ENCODE measurements around the gene KRT31.

The KRT31 gene
- 0 reads per million in 3 donors for total RNA-seq

DNA sequence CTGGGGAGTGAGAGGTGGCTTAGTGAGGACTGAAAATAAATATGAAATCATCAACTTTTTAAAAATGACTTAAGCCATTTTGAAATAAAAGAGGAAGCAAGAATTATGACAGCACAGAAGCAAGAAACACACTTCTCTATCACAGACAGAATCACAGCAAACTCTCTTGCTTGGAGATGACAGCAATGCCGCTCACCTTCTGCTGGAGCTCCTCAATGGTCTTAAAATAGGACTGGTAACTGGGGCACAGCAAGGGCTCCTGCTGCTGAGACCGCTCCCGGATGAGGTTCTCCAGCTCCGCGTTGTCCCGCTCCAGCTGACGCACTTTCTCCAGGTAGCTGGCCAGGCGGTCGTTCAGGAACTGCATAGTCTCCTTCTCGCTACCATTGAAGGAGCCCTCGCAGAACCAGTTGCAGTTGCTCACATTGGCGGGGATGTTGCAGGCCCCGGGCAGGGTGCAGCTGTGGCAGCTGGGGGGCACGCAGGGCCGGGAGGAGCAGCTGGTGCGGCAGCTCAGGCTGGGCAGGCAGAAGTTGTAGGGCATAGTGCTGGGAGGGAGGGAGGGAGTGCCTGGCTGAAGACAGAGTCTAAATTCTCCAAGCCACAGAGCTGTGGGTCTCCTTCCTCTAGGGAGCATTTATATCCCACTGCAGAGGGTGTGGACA, at the start of gene KRT31:
KRT31 (minus strand) TSS at position 613 of the 665 bp plus-strand sequence; CDS start at position 544, 69 bp downstream.
- H3K36me3 ChIP-seq (ENCODE audit: control insufficient read depth, insufficient read depth, low read length), result no peaks in the 10 kb centered on the region
- H3K4me1 ChIP-seq (ENCODE audit: control insufficient read depth, insufficient read depth, low read length, poor library complexity, severe bottlenecking), result peaks cover 2% of the 10 kb centered on the region
- H3K27ac ChIP-seq (ENCODE audit: insufficient read depth, low read length, poor library complexity, severe bottlenecking), result no peak within 1 kb of the TSS
- no peak for DNase-seq
- H3K27me3 ChIP-seq (replicated peaks; ENCODE audit: control insufficient read depth, insufficient read depth, low read length, poor library complexity, severe bottlenecking), result no peaks in the 10 kb centered on the region
- no peak within 1 kb of the TSS for H3K4me3 ChIP-seq (ENCODE audit: insufficient read depth, low read depth, low read length, poor library complexity, severe bottlenecking)
- H3K9me3 ChIP-seq (ENCODE audit: control insufficient read depth, low read length), result no peaks in the 10 kb centered on the region

- no peaks in the 10 kb centered on the region for H3K9me3 ChIP-seq (ENCODE audit: control insufficient read depth, low read length)
- H3K4me3 ChIP-seq (ENCODE audit: insufficient read depth, low read depth, low read length, poor library complexity, severe bottlenecking), result no peak overlapping the region
- no peak overlapping the region for H3K27ac ChIP-seq (ENCODE audit: insufficient read depth, low read length, poor library complexity, severe bottlenecking)
- no peaks in the 10 kb centered on the region for H3K36me3 ChIP-seq (ENCODE audit: control insufficient read depth, insufficient read depth, low read length)
- no peaks in the 10 kb centered on the region for H3K4me1 ChIP-seq (ENCODE audit: control insufficient read depth, insufficient read depth, low read length, poor library complexity, severe bottlenecking)
- no peak for DNase-seq
- H3K27me3 ChIP-seq (replicated peaks; ENCODE audit: control insufficient read depth, insufficient read depth, low read length, poor library complexity, severe bottlenecking), result no peaks in the 10 kb centered on the region
Measured at GRCh38 chr17:41446806-41447205, 49.4 kb upstream of the KRT31 start.

DNA sequence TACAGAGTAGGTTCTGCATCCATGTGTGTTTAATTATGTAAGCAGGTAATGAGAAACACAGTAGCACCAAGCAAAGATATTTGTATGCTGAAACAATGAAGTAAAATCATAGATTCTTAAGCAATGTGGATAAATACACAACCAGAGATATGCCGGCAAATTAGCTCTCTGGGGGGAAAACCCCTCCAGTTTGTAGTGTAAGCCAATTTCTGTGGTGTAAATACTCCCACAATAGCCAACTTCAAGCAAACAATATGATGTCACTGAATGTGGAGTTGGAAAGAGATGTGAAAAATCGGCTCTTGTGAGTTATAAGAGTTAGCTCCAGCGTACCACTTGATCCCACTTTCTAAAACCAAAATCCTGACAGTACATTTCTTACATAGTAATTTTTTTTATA, 47.2 kb upstream of the KRT31 start:
- H3K4me1 ChIP-seq (ENCODE audit: control insufficient read depth, insufficient read depth, low read length, poor library complexity, severe bottlenecking), result no peaks in the 10 kb centered on the region
- no peak overlapping the region for H3K27ac ChIP-seq (ENCODE audit: insufficient read depth, low read length, poor library complexity, severe bottlenecking)
- H3K27me3 ChIP-seq (replicated peaks; ENCODE audit: control insufficient read depth, insufficient read depth, low read length, poor library complexity, severe bottlenecking), result no peaks in the 10 kb centered on the region
- H3K9me3 ChIP-seq (ENCODE audit: control insufficient read depth, low read length), result no peaks in the 10 kb centered on the region
- H3K36me3 ChIP-seq (ENCODE audit: control insufficient read depth, insufficient read depth, low read length), result no peaks in the 10 kb centered on the region
- no peak overlapping the region for H3K4me3 ChIP-seq (ENCODE audit: insufficient read depth, low read depth, low read length, poor library complexity, severe bottlenecking)
- no peak for DNase-seq

GRCh38 chr17:41444186-41444585, 46.8 kb upstream of the KRT31 start:
- Histone ChIP-seq H3K9me3 (ENCODE audit: control insufficient read depth, low read length) (no peaks in the 10 kb centered on the region), H3K27me3 (replicated peaks; ENCODE audit: control insufficient read depth, insufficient read depth, low read length, poor library complexity, severe bottlenecking) (no peaks in the 10 kb centered on the region), H3K27ac (ENCODE audit: insufficient read depth, low read length, poor library complexity, severe bottlenecking) (no peak overlapping the region), H3K4me3 (ENCODE audit: insufficient read depth, low read depth, low read length, poor library complexity, severe bottlenecking) (no peak overlapping the region), H3K4me1 (ENCODE audit: control insufficient read depth, insufficient read depth, low read length, poor library complexity, severe bottlenecking) (no peaks in the 10 kb centered on the region), H3K36me3 (ENCODE audit: control insufficient read depth, insufficient read depth, low read length) (no peaks in the 10 kb centered on the region)
- no peak for DNase-seq

DNA sequence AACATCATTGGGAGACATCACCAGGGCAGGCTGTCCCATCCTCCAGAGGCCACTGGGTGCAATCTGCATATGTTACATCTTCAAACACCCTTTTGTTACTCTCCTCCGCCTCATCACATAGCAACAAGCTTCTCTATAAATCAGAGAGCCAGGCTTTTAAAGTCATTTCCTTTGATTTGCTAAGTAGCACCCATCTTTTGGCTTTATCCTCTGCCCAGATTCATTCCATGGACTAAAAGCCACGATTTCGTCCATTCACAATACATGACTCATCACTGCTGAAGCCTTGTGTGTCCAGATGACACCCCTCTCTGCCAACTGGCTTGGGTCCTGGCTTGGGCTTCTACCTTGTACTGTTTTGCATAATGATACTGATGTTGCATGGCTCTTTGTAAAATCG, 45.3 kb upstream of the KRT31 start:
- no peak for DNase-seq
- H3K27ac ChIP-seq (ENCODE audit: insufficient read depth, low read length, poor library complexity, severe bottlenecking), result no peak overlapping the region
- H3K36me3 ChIP-seq (ENCODE audit: control insufficient read depth, insufficient read depth, low read length), result no peaks in the 10 kb centered on the region
- no peaks in the 10 kb centered on the region for H3K4me1 ChIP-seq (ENCODE audit: control insufficient read depth, insufficient read depth, low read length, poor library complexity, severe bottlenecking)
- H3K27me3 ChIP-seq (replicated peaks; ENCODE audit: control insufficient read depth, insufficient read depth, low read length, poor library complexity, severe bottlenecking), result no peaks in the 10 kb centered on the region
- no peak overlapping the region for H3K4me3 ChIP-seq (ENCODE audit: insufficient read depth, low read depth, low read length, poor library complexity, severe bottlenecking)
- no peaks in the 10 kb centered on the region for H3K9me3 ChIP-seq (ENCODE audit: control insufficient read depth, low read length)

DNA sequence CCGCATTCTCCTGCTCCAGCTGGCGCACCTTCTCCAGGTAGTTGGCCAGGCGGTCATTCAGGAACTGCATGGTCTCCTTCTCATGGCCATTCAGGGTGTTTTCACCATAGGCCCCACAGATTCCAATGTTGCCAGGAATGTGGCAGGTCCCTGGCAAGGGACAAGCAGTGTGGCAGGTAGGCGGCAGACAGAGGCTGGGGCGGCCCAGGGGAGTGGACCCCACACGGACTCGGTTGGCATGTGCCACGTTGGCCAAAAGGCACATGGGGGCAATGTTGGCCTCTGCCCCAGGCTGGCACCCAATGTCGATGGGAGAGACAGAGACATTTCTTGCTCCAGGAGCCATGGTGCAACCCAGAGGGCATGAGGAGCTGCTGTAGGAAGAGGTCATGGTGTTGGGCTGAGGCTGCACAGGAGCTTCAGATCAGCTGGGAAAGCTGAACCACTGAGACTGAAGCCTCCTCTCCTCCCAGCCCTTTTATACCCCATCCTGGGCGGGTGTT, 43.2 kb upstream of the KRT31 start, which contains the start of gene KRT38:
KRT38 (minus strand) TSS at position 453 of the 503 bp plus-strand sequence; CDS start at position 391, 62 bp downstream.
- Histone ChIP-seq H3K4me3 (ENCODE audit: insufficient read depth, low read depth, low read length, poor library complexity, severe bottlenecking) (no peak within 1 kb of the TSS), H3K27ac (ENCODE audit: insufficient read depth, low read length, poor library complexity, severe bottlenecking) (no peak within 1 kb of the TSS), H3K4me1 (ENCODE audit: control insufficient read depth, insufficient read depth, low read length, poor library complexity, severe bottlenecking) (no peaks in the 10 kb centered on the region), H3K27me3 (replicated peaks; ENCODE audit: control insufficient read depth, insufficient read depth, low read length, poor library complexity, severe bottlenecking) (no peaks in the 10 kb centered on the region), H3K9me3 (ENCODE audit: control insufficient read depth, low read length) (no peaks in the 10 kb centered on the region), H3K36me3 (ENCODE audit: control insufficient read depth, insufficient read depth, low read length) (no peaks in the 10 kb centered on the region)
- DNase-seq, result no peak

DNA sequence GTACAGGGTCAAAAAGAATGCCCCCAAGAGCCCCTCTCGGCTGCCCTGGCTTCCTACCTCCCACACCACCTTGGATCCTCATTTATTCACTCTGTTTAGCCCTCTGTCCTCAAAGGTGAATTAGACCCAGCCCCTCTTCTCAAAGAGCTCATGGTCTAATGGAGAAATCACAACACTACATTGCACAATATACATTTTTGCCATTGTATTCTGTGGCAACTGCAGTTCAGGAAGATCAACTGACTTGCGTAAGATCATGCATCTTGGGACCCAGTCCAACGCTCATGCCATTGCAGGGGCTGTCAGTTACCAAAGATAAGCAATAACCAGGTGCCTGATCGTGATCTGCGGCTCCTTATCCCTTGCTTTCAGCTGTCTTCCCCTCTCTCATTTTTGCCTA, 42.0 kb upstream of the KRT31 start:
- H3K4me3 ChIP-seq (ENCODE audit: insufficient read depth, low read depth, low read length, poor library complexity, severe bottlenecking), result no peak overlapping the region
- H3K27me3 ChIP-seq (replicated peaks; ENCODE audit: control insufficient read depth, insufficient read depth, low read length, poor library complexity, severe bottlenecking), result no peaks in the 10 kb centered on the region
- no peak for DNase-seq
- H3K4me1 ChIP-seq (ENCODE audit: control insufficient read depth, insufficient read depth, low read length, poor library complexity, severe bottlenecking), result no peaks in the 10 kb centered on the region
- no peaks in the 10 kb centered on the region for H3K9me3 ChIP-seq (ENCODE audit: control insufficient read depth, low read length)
- no peaks in the 10 kb centered on the region for H3K36me3 ChIP-seq (ENCODE audit: control insufficient read depth, insufficient read depth, low read length)
- H3K27ac ChIP-seq (ENCODE audit: insufficient read depth, low read length, poor library complexity, severe bottlenecking), result no peak overlapping the region

- Histone ChIP-seq H3K9me3 (ENCODE audit: control insufficient read depth, low read length) (no peaks in the 10 kb centered on the region), H3K4me1 (ENCODE audit: control insufficient read depth, insufficient read depth, low read length, poor library complexity, severe bottlenecking) (no peaks in the 10 kb centered on the region), H3K27ac (ENCODE audit: insufficient read depth, low read length, poor library complexity, severe bottlenecking) (no peak overlapping the region), H3K27me3 (replicated peaks; ENCODE audit: control insufficient read depth, insufficient read depth, low read length, poor library complexity, severe bottlenecking) (no peaks in the 10 kb centered on the region), H3K4me3 (ENCODE audit: insufficient read depth, low read depth, low read length, poor library complexity, severe bottlenecking) (no peak overlapping the region), H3K36me3 (ENCODE audit: control insufficient read depth, insufficient read depth, low read length) (no peaks in the 10 kb centered on the region)
- DNase-seq, result no peak
Measured at GRCh38 chr17:41437769-41438168, 40.4 kb upstream of the KRT31 start.

- Histone ChIP-seq H3K4me3 (ENCODE audit: insufficient read depth, low read depth, low read length, poor library complexity, severe bottlenecking) (no peak overlapping the region), H3K4me1 (ENCODE audit: control insufficient read depth, insufficient read depth, low read length, poor library complexity, severe bottlenecking) (no peaks in the 10 kb centered on the region), H3K36me3 (ENCODE audit: control insufficient read depth, insufficient read depth, low read length) (no peaks in the 10 kb centered on the region), H3K27me3 (replicated peaks; ENCODE audit: control insufficient read depth, insufficient read depth, low read length, poor library complexity, severe bottlenecking) (no peaks in the 10 kb centered on the region), H3K27ac (ENCODE audit: insufficient read depth, low read length, poor library complexity, severe bottlenecking) (no peak overlapping the region), H3K9me3 (ENCODE audit: control insufficient read depth, low read length) (no peaks in the 10 kb centered on the region)
- no peak for DNase-seq
Measured at GRCh38 chr17:41437254-41437653, 39.8 kb upstream of the KRT31 start.

DNA sequence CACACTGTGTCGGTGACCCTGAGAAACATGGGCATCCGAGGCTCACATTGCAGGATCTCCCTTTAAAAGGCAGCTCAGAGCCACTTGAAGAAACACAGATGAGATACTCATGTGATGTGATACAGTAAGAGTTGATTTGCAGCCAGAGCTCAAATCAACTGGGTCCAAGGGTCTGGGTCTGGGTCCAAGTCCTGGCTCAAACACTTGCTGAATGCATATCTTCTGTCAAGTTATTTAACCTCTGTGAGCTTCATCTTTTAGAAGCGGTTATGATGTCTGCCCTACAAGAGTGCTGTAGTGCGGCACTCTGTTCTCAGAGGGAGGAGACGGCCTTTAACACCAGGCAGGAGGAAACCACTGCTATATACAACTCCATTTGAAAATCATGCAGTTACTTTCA, 37.0 kb upstream of the KRT31 start:
- H3K4me1 ChIP-seq (ENCODE audit: control insufficient read depth, insufficient read depth, low read length, poor library complexity, severe bottlenecking), result no peaks in the 10 kb centered on the region
- no peak overlapping the region for H3K4me3 ChIP-seq (ENCODE audit: insufficient read depth, low read depth, low read length, poor library complexity, severe bottlenecking)
- H3K27me3 ChIP-seq (replicated peaks; ENCODE audit: control insufficient read depth, insufficient read depth, low read length, poor library complexity, severe bottlenecking), result no peaks in the 10 kb centered on the region
- H3K27ac ChIP-seq (ENCODE audit: insufficient read depth, low read length, poor library complexity, severe bottlenecking), result no peak overlapping the region
- no peaks in the 10 kb centered on the region for H3K36me3 ChIP-seq (ENCODE audit: control insufficient read depth, insufficient read depth, low read length)
- no peaks in the 10 kb centered on the region for H3K9me3 ChIP-seq (ENCODE audit: control insufficient read depth, low read length)
- no peak for DNase-seq

Data from effector memory CD4-positive, alpha-beta T cell (primary cell).